HEK293 (cell line): ENCODE measurements around the gene VSIG1.

ENCODE experiments used
- ATF2 ChIP-seq: fragments of 450-650 bp; formaldehyde crosslinking; IDR thresholded peaks from 2 replicates; pipeline ENCODE4 v1.5.1; 2016; ENCODE audit warnings: missing biosample characterization, missing genetic modification characterization, low read depth
- CTCF ChIP-seq: fragments of 450-650 bp; formaldehyde crosslinking; IDR thresholded peaks from 2 replicates; pipeline ENCODE4 v1.5.1; 2016; ENCODE audit warnings: missing biosample characterization, missing genetic modification characterization
- GLI4 ChIP-seq: fragments of 450-650 bp; formaldehyde crosslinking; IDR thresholded peaks from 2 replicates; pipeline ENCODE4 v1.5.1; 2016; ENCODE audit warnings: missing biosample characterization, missing genetic modification characterization
- MEIS1 ChIP-seq: sonication (generic); formaldehyde crosslinking; IDR thresholded peaks from 2 replicates; pipeline ENCODE4 v1.8.1; 2022; ENCODE audit warnings: missing genetic modification reagents, mild to moderate bottlenecking, borderline replicate concordance
- REST ChIP-seq: fragments of 450-650 bp; formaldehyde crosslinking; IDR thresholded peaks from 2 replicates; pipeline ENCODE4 v1.5.1; 2016; ENCODE audit warnings: missing biosample characterization, missing genetic modification characterization
- ZNF133 ChIP-seq: fragments of 450-650 bp; formaldehyde crosslinking; IDR thresholded peaks from 2 replicates; pipeline ENCODE4 v1.5.1; 2016; ENCODE audit warnings: missing biosample characterization, missing genetic modification characterization
- ZNF140 ChIP-seq: fragments of 450-650 bp; formaldehyde crosslinking; IDR thresholded peaks from 2 replicates; pipeline ENCODE4 v1.5.1; 2016; ENCODE audit warnings: missing biosample characterization, missing genetic modification characterization
- ZNF302 ChIP-seq: fragments of 450-650 bp; formaldehyde crosslinking; IDR thresholded peaks from 2 replicates; pipeline ENCODE4 v1.5.1; 2016; ENCODE audit warnings: missing biosample characterization, missing genetic modification characterization, low read depth
- ZNF416 ChIP-seq: fragments of 450-650 bp; formaldehyde crosslinking; IDR thresholded peaks from 2 replicates; pipeline ENCODE4 v1.5.1; 2016; ENCODE audit warnings: missing biosample characterization, missing genetic modification characterization
- ZNF549 ChIP-seq: fragments of 450-650 bp; IDR thresholded peaks from 2 replicates; pipeline ENCODE4 v1.5.1; 2018; ENCODE audit warnings: missing biosample characterization, missing genetic modification characterization, mild to moderate bottlenecking, inconsistent platforms, moderate library complexity
- ZNF704 ChIP-seq: fragments of 450-650 bp; formaldehyde crosslinking; IDR thresholded peaks from 2 replicates; pipeline ENCODE4 v1.5.1; 2016; ENCODE audit warnings: missing biosample characterization, missing genetic modification characterization
- ZNF830 ChIP-seq: fragments of 450-650 bp; IDR thresholded peaks from 2 replicates; pipeline ENCODE4 v1.5.0; 2018; ENCODE audit warnings: missing biosample characterization, missing genetic modification characterization, low read depth, mild to moderate bottlenecking, moderate library complexity
- ZXDB ChIP-seq: fragments of 450-650 bp; formaldehyde crosslinking; IDR thresholded peaks from 2 replicates; pipeline ENCODE4 v1.5.1; 2016; ENCODE audit warnings: missing biosample characterization, missing genetic modification characterization

GRCh38 chrX:108121291-108121690 lies 76.4 kb downstream of the VSIG1 start:
- no peak for TF ChIP-seq REST (tag by site-specific recombination)
- TF ChIP-seq ZNF140: no peak
- TF ChIP-seq ZNF704 (tag by site-specific recombination): no peak
- no peak for TF ChIP-seq ZNF549
- TF ChIP-seq ZXDB (tag by site-specific recombination): no peak
- TF ChIP-seq CTCF (tag by site-specific recombination): no peak
- no peak for TF ChIP-seq ZNF416 (tag by site-specific recombination)
- TF ChIP-seq MEIS1 (CRISPR knock-in tag): no peak
- no peak for TF ChIP-seq GLI4
- TF ChIP-seq ATF2: no peak
- no peak for TF ChIP-seq ZNF133 (tag by site-specific recombination)
- TF ChIP-seq ZNF302 (tag by site-specific recombination): no peak
- TF ChIP-seq ZNF830 (tag by site-specific recombination): no peak
